Loucy (cell line): Measurements from ENCODE around the gene HSD17B14.

Experiments
- H2AFZ ChIP-seq: fragments of 200-600 bp; sonication (generic); 2 replicates; pipeline ENCODE4 v1.6.0; 2016; ENCODE audit warnings: antibody characterized with exemption, mild to moderate bottlenecking, low read length, moderate library complexity
- H3F3A ChIP-seq: fragments of 200-600 bp; 2 replicates; pipeline ENCODE4 v1.6.0; 2016; ENCODE audit warnings: antibody characterized with exemption, low read depth, mild to moderate bottlenecking
- H3K27me3 ChIP-seq: fragments of 200-600 bp; sonication (generic); 2 replicates; pipeline ENCODE4 v1.6.1; 2014; ENCODE audit warnings: low read length, mild to moderate bottlenecking; ENCODE audit not compliant: insufficient read depth, poor library complexity, severe bottlenecking
- H3K36me3 ChIP-seq: fragments of 200-600 bp; sonication (generic); 2 replicates; pipeline ENCODE4 v1.6.1; 2016; ENCODE audit warnings: low read length; ENCODE audit not compliant: insufficient read depth
- H3K4me1 ChIP-seq: fragments of 200-600 bp; sonication (generic); 2 replicates; pipeline ENCODE4 v1.5.1; 2014; ENCODE audit warnings: low read length, mild to moderate bottlenecking; ENCODE audit not compliant: insufficient read depth, poor library complexity, severe bottlenecking
- H3K4me2 ChIP-seq: fragments of 200-600 bp; sonication (generic); 2 replicates; pipeline ENCODE4 v1.6.0; 2014; ENCODE audit warnings: antibody characterized with exemption, low read length, low read depth, mild to moderate bottlenecking; ENCODE audit not compliant: poor library complexity, severe bottlenecking
- H3K4me3 ChIP-seq: fragments of 200-600 bp; sonication (generic); 2 replicates; pipeline ENCODE4 v1.5.1; 2014; ENCODE audit warnings: low read length, mild to moderate bottlenecking, mixed read lengths; ENCODE audit not compliant: poor library complexity, severe bottlenecking
- H3K79me2 ChIP-seq: fragments of 200-600 bp; sonication (generic); 2 replicates; pipeline ENCODE4 v1.6.1; 2014; ENCODE audit warnings: low read length; ENCODE audit not compliant: insufficient read depth
- H3K9ac ChIP-seq: fragments of 200-600 bp; sonication (generic); 2 replicates; pipeline ENCODE4 v1.6.0; 2014; ENCODE audit warnings: mild to moderate bottlenecking, low read depth, low read length, moderate library complexity; ENCODE audit not compliant: poor library complexity, severe bottlenecking
- H3K9me2 ChIP-seq: fragments of 200-600 bp; sonication (generic); replicated peaks from 2 replicates; pipeline ENCODE4 v1.6.1; 2016; ENCODE audit warnings: low read depth, low read length, mixed read lengths
- H3K9me3 ChIP-seq: fragments of 200-600 bp; sonication (generic); 2 replicates; pipeline ENCODE4 v1.6.1; 2014; ENCODE audit warnings: mild to moderate bottlenecking, antibody characterized with exemption, low read length, low read depth; ENCODE audit not compliant: insufficient read depth
- H4K20me1 ChIP-seq: fragments of 200-600 bp; sonication (generic); 2 replicates; pipeline ENCODE4 v1.6.0; 2014; ENCODE audit warnings: antibody characterized with exemption, low read length, mild to moderate bottlenecking; ENCODE audit not compliant: insufficient read depth, poor library complexity, severe bottlenecking
- EZH2phosphoT487 ChIP-seq: fragments of 200-600 bp; IDR thresholded peaks from 2 replicates; pipeline ENCODE4 v1.6.1; 2018; ENCODE audit warnings: antibody characterized with exemption, mild to moderate bottlenecking, moderate library complexity, borderline replicate concordance
- TF ChIP-seq, protein P1 (sequence below): fragments of 200-600 bp; sonication (generic); conservative IDR thresholded peaks from 2 replicates; pipeline ENCODE4 v1.5.1; 2014; ENCODE audit warnings: mild to moderate bottlenecking, antibody characterized with exemption, low read length

HSD17B14 gene

GRCh38 chr19:48866692-48867091 is 30.4 kb upstream of the HSD17B14 start:
- no peak overlapping the region for H3K9ac ChIP-seq
- H3K36me3 ChIP-seq, result no peaks in the 10 kb centered on the region
- H2AFZ ChIP-seq, result no peak overlapping the region
- TF ChIP-seq, protein P1, sequence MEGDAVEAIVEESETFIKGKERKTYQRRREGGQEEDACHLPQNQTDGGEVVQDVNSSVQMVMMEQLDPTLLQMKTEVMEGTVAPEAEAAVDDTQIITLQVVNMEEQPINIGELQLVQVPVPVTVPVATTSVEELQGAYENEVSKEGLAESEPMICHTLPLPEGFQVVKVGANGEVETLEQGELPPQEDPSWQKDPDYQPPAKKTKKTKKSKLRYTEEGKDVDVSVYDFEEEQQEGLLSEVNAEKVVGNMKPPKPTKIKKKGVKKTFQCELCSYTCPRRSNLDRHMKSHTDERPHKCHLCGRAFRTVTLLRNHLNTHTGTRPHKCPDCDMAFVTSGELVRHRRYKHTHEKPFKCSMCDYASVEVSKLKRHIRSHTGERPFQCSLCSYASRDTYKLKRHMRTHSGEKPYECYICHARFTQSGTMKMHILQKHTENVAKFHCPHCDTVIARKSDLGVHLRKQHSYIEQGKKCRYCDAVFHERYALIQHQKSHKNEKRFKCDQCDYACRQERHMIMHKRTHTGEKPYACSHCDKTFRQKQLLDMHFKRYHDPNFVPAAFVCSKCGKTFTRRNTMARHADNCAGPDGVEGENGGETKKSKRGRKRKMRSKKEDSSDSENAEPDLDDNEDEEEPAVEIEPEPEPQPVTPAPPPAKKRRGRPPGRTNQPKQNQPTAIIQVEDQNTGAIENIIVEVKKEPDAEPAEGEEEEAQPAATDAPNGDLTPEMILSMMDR, result no peak
- no peak for TF ChIP-seq EZH2phosphoT487
- no peaks in the 10 kb centered on the region for H4K20me1 ChIP-seq
- H3K9me3 ChIP-seq, result no peaks in the 10 kb centered on the region
- H3K79me2 ChIP-seq, result no peaks in the 10 kb centered on the region
- H3F3A ChIP-seq, result no peaks in the 10 kb centered on the region
- no peak overlapping the region for H3K4me2 ChIP-seq
- H3K27me3 ChIP-seq, result no peaks in the 10 kb centered on the region
- H3K4me1 ChIP-seq, result no peaks in the 10 kb centered on the region
- no peak overlapping the region for H3K4me3 ChIP-seq
- no peaks in the 10 kb centered on the region for H3K9me2 ChIP-seq

DNA sequence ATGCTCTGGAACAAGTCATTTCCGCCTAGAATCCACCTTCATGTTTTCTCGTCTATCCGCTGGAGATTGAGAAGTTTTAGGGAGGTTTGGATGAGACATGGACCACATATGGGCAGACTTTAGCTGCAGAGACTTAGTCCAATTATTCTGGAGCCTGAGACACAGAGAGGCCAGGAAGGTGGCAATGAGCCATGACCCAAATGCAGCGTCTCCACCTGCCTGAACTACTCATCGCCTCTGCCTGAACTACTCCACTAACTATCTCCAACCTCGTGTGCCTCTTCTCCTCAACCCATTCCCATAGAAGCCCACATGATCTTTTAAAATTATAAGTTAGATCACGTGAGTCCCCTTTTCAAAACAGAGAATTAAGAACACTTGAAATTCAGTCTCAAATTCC is 26.5 kb upstream of the HSD17B14 start:
- Histone ChIP-seq H3K79me2 (no peaks in the 10 kb centered on the region), H4K20me1 (no peaks in the 10 kb centered on the region), H3K4me1 (no peaks in the 10 kb centered on the region), H3K4me2 (no peak overlapping the region), H2AFZ (0 out of 2 replicates have a peak overlapping the region, but pooled peaks have one; percentile 36), H3K4me3 (no peak overlapping the region), H3K9ac (no peak overlapping the region), H3K9me2 (no peaks in the 10 kb centered on the region), H3F3A (no peaks in the 10 kb centered on the region), H3K36me3 (no peaks in the 10 kb centered on the region), H3K9me3 (no peaks in the 10 kb centered on the region), H3K27me3 (no peaks in the 10 kb centered on the region)
- TF ChIP-seq, protein P1, result no peak
- TF ChIP-seq EZH2phosphoT487, result no peak

GRCh38 chr19:48861313-48861712 is 25.0 kb upstream of the HSD17B14 start:
- TF ChIP-seq, protein P1, result no peak
- no peak for TF ChIP-seq EZH2phosphoT487
- H2AFZ ChIP-seq, result no peak overlapping the region

More at GRCh38 chr19:48861313-48861712, 25.0 kb upstream of the HSD17B14 start:
- no peaks in the 10 kb centered on the region for H3K4me1 ChIP-seq
- no peaks in the 10 kb centered on the region for H3F3A ChIP-seq
- H3K4me3 ChIP-seq, result no peak overlapping the region
- no peaks in the 10 kb centered on the region for H3K36me3 ChIP-seq
- H3K27me3 ChIP-seq, result no peaks in the 10 kb centered on the region
- no peak overlapping the region for H3K9ac ChIP-seq
- no peak overlapping the region for H3K4me2 ChIP-seq
- no peaks in the 10 kb centered on the region for H4K20me1 ChIP-seq
- H3K79me2 ChIP-seq, result no peaks in the 10 kb centered on the region
- H3K9me2 ChIP-seq, result no peaks in the 10 kb centered on the region
- H3K9me3 ChIP-seq, result no peaks in the 10 kb centered on the region
